ENCODE data around the gene TNFSF15. TPM values are rescaled to one million over a fixed set of nuclear protein-coding genes. Genes with fewer than 3 reads are reported as not detected.

The TNFSF15 gene
- total RNA-seq, 1 donor from 2014 or later: not detected

GRCh38 chr9:114759512-114760341 is 46.1 kb downstream of the TNFSF15 start:
- DNase-seq (ENCODE audit: low read depth) (no peak), FAIRE-seq (no peak)
- H3K4me3 ChIP-seq (ENCODE audit: low read depth, low read length): no peak overlapping the region
- no peaks in the 10 kb centered on the region for H3K36me3 ChIP-seq (ENCODE audit: control insufficient read depth, insufficient read depth, low read length)
- no peak for TF ChIP-seq CTCF (IDR thresholded peaks at IDR 0.05; ENCODE audit: insufficient read depth, low read length, severe bottlenecking)
- H3K27me3 ChIP-seq (ENCODE audit: control insufficient read depth, insufficient read depth, low read length): peaks cover 28% of the 10 kb centered on the region

GRCh38 chr9:114757984-114758383 is 47.9 kb downstream of the TNFSF15 start:
- Histone ChIP-seq H3K36me3 (ENCODE audit: control insufficient read depth, insufficient read depth, low read length) (no peaks in the 10 kb centered on the region), H3K27me3 (ENCODE audit: control insufficient read depth, insufficient read depth, low read length) (peaks cover 24% of the 10 kb centered on the region), H3K4me3 (ENCODE audit: low read depth, low read length) (no peak overlapping the region)
- FAIRE-seq (no peak), DNase-seq (ENCODE audit: low read depth) (no peak)
- TF ChIP-seq CTCF (IDR thresholded peaks at IDR 0.05; ENCODE audit: insufficient read depth, low read length, severe bottlenecking): no peak

GRCh38 chr9:114757395-114757794 is 48.4 kb downstream of the TNFSF15 start:
- no peak for DNase-seq (ENCODE audit: low read depth)
- no peaks in the 10 kb centered on the region for H3K36me3 ChIP-seq (ENCODE audit: control insufficient read depth, insufficient read depth, low read length)
- TF ChIP-seq CTCF (IDR thresholded peaks at IDR 0.05; ENCODE audit: insufficient read depth, low read length, severe bottlenecking): no peak
- H3K4me3 ChIP-seq (ENCODE audit: low read depth, low read length): no peak overlapping the region
- FAIRE-seq: no peak
- H3K27me3 ChIP-seq (ENCODE audit: control insufficient read depth, insufficient read depth, low read length): peaks cover 24% of the 10 kb centered on the region

- Histone ChIP-seq H3K27me3 (ENCODE audit: control insufficient read depth, insufficient read depth, low read length) (peaks cover 24% of the 10 kb centered on the region), H3K4me3 (ENCODE audit: low read depth, low read length) (no peak overlapping the region), H3K36me3 (ENCODE audit: control insufficient read depth, insufficient read depth, low read length) (no peaks in the 10 kb centered on the region)
- TF ChIP-seq CTCF (IDR thresholded peaks at IDR 0.05; ENCODE audit: insufficient read depth, low read length, severe bottlenecking): no peak
- FAIRE-seq: no peak
- DNase-seq (ENCODE audit: low read depth): no peak
Observed at GRCh38 chr9:114756920-114757319, 48.9 kb downstream of the TNFSF15 start.

GRCh38 chr9:114754581-114754980 is 51.3 kb downstream of the TNFSF15 start:
- H3K36me3 ChIP-seq (ENCODE audit: control insufficient read depth, insufficient read depth, low read length): no peaks in the 10 kb centered on the region
- H3K27me3 ChIP-seq (ENCODE audit: control insufficient read depth, insufficient read depth, low read length): peaks cover 15% of the 10 kb centered on the region
- no peak overlapping the region for H3K4me3 ChIP-seq (ENCODE audit: low read depth, low read length)
- no peak for DNase-seq (ENCODE audit: low read depth)
- FAIRE-seq: no peak
- no peak for TF ChIP-seq CTCF (IDR thresholded peaks at IDR 0.05; ENCODE audit: insufficient read depth, low read length, severe bottlenecking)
